ENCODE data around the gene PHLPP1. TPM values are rescaled to one million over a fixed set of nuclear protein-coding genes. Genes with fewer than 3 reads are reported as not detected.

The PHLPP1 gene
- total RNA-seq, 3 donors from 2014 or later = 9.8 to 19.9 (median 15.4) TPM

DNA sequence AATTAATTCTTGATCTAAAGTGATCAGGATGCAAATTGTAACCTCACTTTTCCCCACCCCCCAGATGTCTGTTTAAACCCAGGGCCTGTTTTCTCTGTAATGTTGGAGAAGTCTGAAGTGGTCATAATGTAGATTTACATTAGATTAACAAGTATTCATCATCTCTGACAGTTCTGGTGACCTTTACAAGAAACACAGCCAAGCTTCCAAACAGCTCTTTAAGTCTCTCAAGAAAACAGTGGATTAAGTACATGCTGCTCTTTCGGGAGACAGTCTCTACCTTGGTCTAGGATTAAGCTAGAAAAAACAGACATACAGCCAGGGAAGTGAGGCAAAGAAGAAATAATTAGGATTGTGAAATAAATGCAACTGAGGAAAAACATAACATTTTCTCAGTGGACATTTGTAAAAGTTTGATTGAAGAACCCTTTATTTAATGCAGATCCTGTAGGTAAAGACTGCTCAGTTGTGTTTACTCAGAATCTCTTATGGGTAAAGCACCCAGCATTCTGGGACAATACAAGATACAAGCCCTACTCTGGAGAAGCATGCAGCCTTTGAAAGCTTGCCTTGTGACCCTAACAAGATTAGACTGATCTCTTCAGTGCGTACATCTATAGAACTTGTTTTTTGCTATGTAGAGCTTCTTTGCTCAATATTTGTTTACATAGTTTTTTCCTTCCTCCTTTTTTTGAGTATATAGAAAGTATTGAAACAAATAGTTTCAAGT lies 203.9 kb downstream of the PHLPP1 start:
- DNase-seq (ENCODE audit: low spot score in 2 of 2) = no peak
- Histone ChIP-seq H3K36me3 (no peaks in the 10 kb centered on the region), H3K4me1 (no peaks in the 10 kb centered on the region), H3K9me3 (no peaks in the 10 kb centered on the region), H3K27ac (no peak overlapping the region), H3K4me3 (no peak overlapping the region), H3K27me3 (no peaks in the 10 kb centered on the region)
- intact Hi-C loops (cut with DNase I; ENCODE audit: low total_unique reads) = no loop called here
- TF ChIP-seq POLR2AphosphoS5 (IDR thresholded peaks at IDR 0.05) (no peak), POLR2A (IDR thresholded peaks at IDR 0.05) (no peak)
- TF ChIP-seq, protein P1, sequence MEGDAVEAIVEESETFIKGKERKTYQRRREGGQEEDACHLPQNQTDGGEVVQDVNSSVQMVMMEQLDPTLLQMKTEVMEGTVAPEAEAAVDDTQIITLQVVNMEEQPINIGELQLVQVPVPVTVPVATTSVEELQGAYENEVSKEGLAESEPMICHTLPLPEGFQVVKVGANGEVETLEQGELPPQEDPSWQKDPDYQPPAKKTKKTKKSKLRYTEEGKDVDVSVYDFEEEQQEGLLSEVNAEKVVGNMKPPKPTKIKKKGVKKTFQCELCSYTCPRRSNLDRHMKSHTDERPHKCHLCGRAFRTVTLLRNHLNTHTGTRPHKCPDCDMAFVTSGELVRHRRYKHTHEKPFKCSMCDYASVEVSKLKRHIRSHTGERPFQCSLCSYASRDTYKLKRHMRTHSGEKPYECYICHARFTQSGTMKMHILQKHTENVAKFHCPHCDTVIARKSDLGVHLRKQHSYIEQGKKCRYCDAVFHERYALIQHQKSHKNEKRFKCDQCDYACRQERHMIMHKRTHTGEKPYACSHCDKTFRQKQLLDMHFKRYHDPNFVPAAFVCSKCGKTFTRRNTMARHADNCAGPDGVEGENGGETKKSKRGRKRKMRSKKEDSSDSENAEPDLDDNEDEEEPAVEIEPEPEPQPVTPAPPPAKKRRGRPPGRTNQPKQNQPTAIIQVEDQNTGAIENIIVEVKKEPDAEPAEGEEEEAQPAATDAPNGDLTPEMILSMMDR (IDR thresholded peaks at IDR 0.05) = no peak

DNA sequence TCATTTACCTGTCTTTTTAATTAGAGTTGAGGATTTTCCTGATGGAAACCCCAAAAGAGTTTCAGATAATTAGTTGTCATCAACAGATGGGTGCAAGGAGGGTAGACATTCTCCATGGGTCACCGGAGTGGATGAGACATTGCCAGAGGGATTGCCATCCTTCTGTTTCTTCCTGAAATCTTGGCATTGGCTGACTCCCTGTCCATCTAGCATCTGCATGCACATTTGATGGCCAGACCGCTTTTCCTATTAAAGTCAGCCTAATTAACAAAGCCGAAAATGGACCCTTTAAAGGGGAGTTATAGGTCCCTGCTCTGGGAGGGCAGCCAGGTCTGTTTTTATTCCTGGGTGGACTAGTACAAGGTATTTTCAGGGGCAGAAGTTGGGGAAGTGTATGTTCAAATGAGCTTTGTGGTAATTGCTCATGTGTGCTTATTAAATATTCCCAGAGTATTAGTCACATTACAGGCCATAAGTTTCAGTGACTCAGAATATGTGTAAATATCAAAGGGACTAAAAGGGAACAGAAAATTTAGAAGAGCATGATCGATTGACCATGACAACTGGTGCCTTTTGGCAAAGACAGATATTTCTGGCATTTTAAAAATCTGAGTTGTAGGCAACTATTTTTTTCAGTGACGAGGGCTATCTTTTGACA lies 209.8 kb downstream of the PHLPP1 start:
- TF ChIP-seq POLR2AphosphoS5 (IDR thresholded peaks at IDR 0.05) (no peak), POLR2A (IDR thresholded peaks at IDR 0.05) (no peak)
- TF ChIP-seq, protein P1 (IDR thresholded peaks at IDR 0.05) = no peak
- Histone ChIP-seq H3K9me3 (no peaks in the 10 kb centered on the region), H3K4me1 (no peaks in the 10 kb centered on the region), H3K27ac (no peak overlapping the region), H3K36me3 (no peaks in the 10 kb centered on the region), H3K4me3 (no peak overlapping the region), H3K27me3 (no peaks in the 10 kb centered on the region)
- intact Hi-C loops (cut with DNase I; ENCODE audit: low total_unique reads) = no loop called here
- DNase-seq (ENCODE audit: low spot score in 2 of 2) = no peak

DNA sequence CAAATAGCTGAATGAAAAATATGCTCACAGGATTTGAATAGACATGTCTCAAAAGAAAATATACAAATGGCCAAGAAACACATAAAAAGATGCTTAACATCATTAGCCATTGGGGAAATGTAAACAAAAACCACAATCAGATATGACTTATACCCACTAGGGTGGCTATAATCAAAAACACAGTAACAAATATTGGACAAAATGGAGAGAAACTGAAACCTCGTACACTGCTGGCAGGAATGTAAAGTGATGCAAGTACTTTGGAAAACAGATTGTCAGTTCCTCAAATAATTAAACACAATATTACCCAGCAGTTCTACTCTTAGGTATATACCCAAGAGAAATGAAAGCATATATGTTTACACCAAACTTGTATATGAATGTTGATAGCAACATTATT lies 213.0 kb downstream of the PHLPP1 start:
- no peaks in the 10 kb centered on the region for H3K4me1 ChIP-seq
- intact Hi-C loops (cut with DNase I; ENCODE audit: low total_unique reads) = no loop called here
- H3K27me3 ChIP-seq = no peaks in the 10 kb centered on the region
- H3K36me3 ChIP-seq = no peaks in the 10 kb centered on the region
- H3K9me3 ChIP-seq = no peaks in the 10 kb centered on the region
- no peak overlapping the region for H3K27ac ChIP-seq
- TF ChIP-seq, protein P1 (IDR thresholded peaks at IDR 0.05) = no peak
- TF ChIP-seq POLR2AphosphoS5 (IDR thresholded peaks at IDR 0.05) (no peak), POLR2A (IDR thresholded peaks at IDR 0.05) (no peak)
- no peak for DNase-seq (ENCODE audit: low spot score in 2 of 2)
- no peak overlapping the region for H3K4me3 ChIP-seq

DNA sequence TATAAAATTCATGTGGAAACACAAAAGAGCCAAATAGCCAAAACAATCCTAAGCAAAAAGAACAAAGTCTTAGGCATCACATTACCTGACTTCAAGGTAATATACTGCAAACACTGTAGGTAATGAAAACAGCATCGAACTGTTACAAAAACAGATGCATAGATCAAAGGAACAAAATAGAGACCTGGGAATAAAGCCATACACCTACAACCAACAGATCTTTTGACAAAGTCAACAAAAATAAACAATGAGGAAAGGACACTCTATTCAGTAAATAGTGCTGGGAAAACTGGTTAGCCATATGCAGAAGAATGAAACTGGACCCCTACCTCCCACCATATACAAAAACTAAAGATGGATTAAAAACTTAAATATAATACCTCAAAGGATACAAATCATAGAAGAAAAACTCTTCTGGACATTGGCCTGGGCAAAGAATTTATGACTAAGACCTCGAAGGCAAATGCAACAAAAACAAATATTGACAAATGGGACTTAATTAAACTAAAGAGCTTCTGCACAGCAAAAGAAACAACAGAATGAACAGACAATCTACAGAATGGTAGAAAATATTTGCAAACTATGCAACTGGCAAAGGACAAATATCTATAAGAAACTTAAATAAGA lies 218.0 kb downstream of the PHLPP1 start:
- no peak for TF ChIP-seq POLR2AphosphoS5 (IDR thresholded peaks at IDR 0.05)
- no peak for TF ChIP-seq POLR2A (IDR thresholded peaks at IDR 0.05)
- TF ChIP-seq, protein P1 (IDR thresholded peaks at IDR 0.05) = no peak
- H3K4me3 ChIP-seq = no peak overlapping the region
- H3K9me3 ChIP-seq = peaks cover 0 to 4% of the 10 kb centered on the region in 2 donors
- intact Hi-C loops (cut with DNase I; ENCODE audit: low total_unique reads) = no loop called here
- H3K36me3 ChIP-seq = no peaks in the 10 kb centered on the region
- no peaks in the 10 kb centered on the region for H3K4me1 ChIP-seq
- H3K27me3 ChIP-seq = no peaks in the 10 kb centered on the region
- DNase-seq (ENCODE audit: low spot score in 2 of 2) = no peak
- no peak overlapping the region for H3K27ac ChIP-seq

DNA sequence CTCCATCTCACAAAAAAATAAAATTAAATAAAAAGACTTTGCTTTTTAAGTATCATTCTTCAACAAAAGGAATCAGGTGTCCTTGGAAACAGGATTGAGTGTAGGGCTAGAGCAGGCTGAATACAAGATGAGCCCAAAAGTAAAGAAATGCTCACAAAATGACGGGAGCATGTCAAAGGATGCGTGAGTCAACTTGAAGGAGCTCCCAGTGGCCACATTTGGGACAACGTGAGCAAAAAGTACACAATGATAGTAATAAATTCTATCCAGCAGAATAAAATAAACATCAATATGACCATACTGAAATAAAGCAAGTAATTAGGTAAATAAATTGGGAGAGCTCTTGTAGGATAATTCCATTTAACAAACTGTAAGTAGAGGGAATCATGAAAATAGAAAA lies 220.7 kb downstream of the PHLPP1 start:
- no peak overlapping the region for H3K27ac ChIP-seq
- TF ChIP-seq POLR2A (IDR thresholded peaks at IDR 0.05) (no peak), POLR2AphosphoS5 (IDR thresholded peaks at IDR 0.05) (no peak)
- TF ChIP-seq, protein P1 (IDR thresholded peaks at IDR 0.05) = no peak
- intact Hi-C loops (cut with DNase I; ENCODE audit: low total_unique reads) = no loop called here
- no peaks in the 10 kb centered on the region for H3K27me3 ChIP-seq
- H3K36me3 ChIP-seq = no peaks in the 10 kb centered on the region
- no peak for DNase-seq (ENCODE audit: low spot score in 2 of 2)
- H3K9me3 ChIP-seq = peaks cover 0 to 4% of the 10 kb centered on the region in 2 donors
- H3K4me1 ChIP-seq = no peaks in the 10 kb centered on the region
- no peak overlapping the region for H3K4me3 ChIP-seq
